Pancreas (tissue), 10 donors: ENCODE data around the gene BCL2. TPM values are rescaled to one million over a fixed set of nuclear protein-coding genes. Genes with fewer than 3 reads are reported as not detected.

Experiments
- ATAC-seq, 4 donors: fragments of 200-7000 bp; cut with Tn5 transposase; one replicate each; pipeline versions ENCODE4 v1.8.0 to v1.9.1; 2020; ENCODE audit warnings: mild to moderate bottlenecking in 4 of 4, moderate library complexity in 4 of 4
- DNase-seq, 6 donors: peaks; one replicate each; pipeline ENCODE4 v3.0.0-alpha.2; 2020
- FAIRE-seq: peaks from 2 replicates; lab custom pipeline; 2012; peaks lifted over from hg19 to GRCh38; lab: Jason Lieb, UNC
- H3K27ac ChIP-seq, 4 donors: fragments of 200-600 bp; sonication (generic); 1 replicate in 3 of 4; 2 replicates in 1 of 4; pipeline versions ENCODE4 v1.5.0 to v1.8.0; 2020
- H3K27me3 ChIP-seq, 4 donors: fragments of 200-600 bp; one replicate each; pipeline ENCODE4 v1.8.0; 2021
- H3K36me3 ChIP-seq, 3 donors: fragments of 200-600 bp; sonication (generic) in 1 of 3; one replicate each; pipeline versions ENCODE4 v1.5.0 to v1.8.0; 2020 to 2021
- H3K4me1 ChIP-seq, 3 donors: fragments of 200-600 bp; one replicate each; pipeline ENCODE4 v1.8.0; 2021
- H3K4me3 ChIP-seq, 4 donors: fragments of 200-600 bp; sonication (generic) in 2 of 4; one replicate each; pipeline versions ENCODE4 v1.5.0 to v1.8.0; 2020 to 2021
- H3K9me3 ChIP-seq, 4 donors: fragments of 200-600 bp; one replicate each; pipeline ENCODE4 v1.8.0; 2021
- WGBS, 2 donors: extraction: QIAGEN DNeasy Blood & Tissue Kit; methylation state at CpG; one replicate each; pipeline ENCODE4 v1.1.7; 2013; 5-methylcytosine and 5-hydroxymethylcytosine counted together
- intact Hi-C, 3 donors: fragments of 100-400 bp; cut with DNase I; formaldehyde crosslinking; loops; one replicate each; pipeline versions ENCODE4 v1.11.1 to v1.14.2; 2022
- polyA plus RNA-seq, 2 donors: library from polyadenylated mRNA; stranded (reverse); fragments of 200-250 nt; gene quantifications; one replicate each; pipeline ENCODE4 v1.2.3, GENCODE V29; 2013
- total RNA-seq, 6 donors: library from RNA; stranded (reverse); fragmentation: NEBNext Ultra II Directional in 4 of 6; extraction: Animal tissue kit (Norgen Biotek cat#: 25700) in 4 of 6; gene quantifications; one replicate each; pipeline versions ENCODE4 v1.2.1 to v1.2.4, GENCODE V29; 2021 to 2023
- TF ChIP-seq, protein P1 (sequence below), 4 donors: fragments of 200-600 bp; sonication (generic) in 3 of 4; IDR thresholded peaks; one replicate each; pipeline versions ENCODE4 v1.5.0 to v1.8.0; 2021; ENCODE audit warnings: antibody characterized with exemption in 4 of 4
- donor health status: healthy with polysubstance abuse.
- donor health status: DM: no; HTN: no; CAD: no; lungs with moderate emphysema.
- donor health status: DM: no; HTN: no; CAD: no.
- donor health status: control.
- donor health status: control.
- donor health status: Bipolar disorder and iron deficiency.
- donor health status: DM: yes; HTN: yes; CAD: no.
- donor health status: DM: no; HTN: no; CAD: no.
- donor health status: DM: no; HTN: no; CAD: no.
- donor health status: DM: yes; HTN: yes; CAD: no.

BCL2 gene
- total and polyA plus RNA-seq, 8 donors = 1.9 to 9.0 (median 4.2) TPM

DNA sequence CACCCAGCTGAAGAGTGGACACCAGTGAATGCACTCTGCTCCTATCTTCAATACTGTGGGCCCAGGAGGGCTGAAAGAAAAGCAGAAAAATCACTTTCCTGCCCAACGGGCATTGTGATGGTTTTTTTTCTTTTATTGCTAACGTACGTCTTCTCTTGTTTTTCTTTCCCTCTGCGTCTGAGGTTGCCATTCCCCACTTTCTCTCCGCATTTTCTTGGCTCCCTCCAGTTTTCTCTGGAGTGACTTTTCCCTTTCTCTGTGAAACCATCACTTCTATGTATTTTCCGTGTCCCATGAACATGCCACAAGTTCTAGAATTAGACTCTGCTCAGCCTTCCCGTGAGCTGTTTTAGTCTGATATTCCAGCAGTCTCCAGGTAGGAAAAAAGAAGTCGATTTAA, 169.2 kb downstream of the BCL2 start:
- FAIRE-seq (no peak), ATAC-seq (no peak), DNase-seq (no peak)
- Histone ChIP-seq H3K4me3 (no peak overlapping the region), H3K4me1 (peaks cover 0 to 7% (median 0%) of the 10 kb centered on the region in 3 donors), H3K36me3 (no peaks in the 10 kb centered on the region), H3K27ac (no peak overlapping the region), H3K27me3 (no peaks in the 10 kb centered on the region), H3K9me3 (no peaks in the 10 kb centered on the region)
- TF ChIP-seq, protein P1, sequence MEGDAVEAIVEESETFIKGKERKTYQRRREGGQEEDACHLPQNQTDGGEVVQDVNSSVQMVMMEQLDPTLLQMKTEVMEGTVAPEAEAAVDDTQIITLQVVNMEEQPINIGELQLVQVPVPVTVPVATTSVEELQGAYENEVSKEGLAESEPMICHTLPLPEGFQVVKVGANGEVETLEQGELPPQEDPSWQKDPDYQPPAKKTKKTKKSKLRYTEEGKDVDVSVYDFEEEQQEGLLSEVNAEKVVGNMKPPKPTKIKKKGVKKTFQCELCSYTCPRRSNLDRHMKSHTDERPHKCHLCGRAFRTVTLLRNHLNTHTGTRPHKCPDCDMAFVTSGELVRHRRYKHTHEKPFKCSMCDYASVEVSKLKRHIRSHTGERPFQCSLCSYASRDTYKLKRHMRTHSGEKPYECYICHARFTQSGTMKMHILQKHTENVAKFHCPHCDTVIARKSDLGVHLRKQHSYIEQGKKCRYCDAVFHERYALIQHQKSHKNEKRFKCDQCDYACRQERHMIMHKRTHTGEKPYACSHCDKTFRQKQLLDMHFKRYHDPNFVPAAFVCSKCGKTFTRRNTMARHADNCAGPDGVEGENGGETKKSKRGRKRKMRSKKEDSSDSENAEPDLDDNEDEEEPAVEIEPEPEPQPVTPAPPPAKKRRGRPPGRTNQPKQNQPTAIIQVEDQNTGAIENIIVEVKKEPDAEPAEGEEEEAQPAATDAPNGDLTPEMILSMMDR (IDR thresholded peaks at IDR 0.05) = no peak
- 70 to 74% methylated on average over 8 of the region's 8 CpGs for WGBS, 2 donors
- intact Hi-C loops = no loop called here

DNA sequence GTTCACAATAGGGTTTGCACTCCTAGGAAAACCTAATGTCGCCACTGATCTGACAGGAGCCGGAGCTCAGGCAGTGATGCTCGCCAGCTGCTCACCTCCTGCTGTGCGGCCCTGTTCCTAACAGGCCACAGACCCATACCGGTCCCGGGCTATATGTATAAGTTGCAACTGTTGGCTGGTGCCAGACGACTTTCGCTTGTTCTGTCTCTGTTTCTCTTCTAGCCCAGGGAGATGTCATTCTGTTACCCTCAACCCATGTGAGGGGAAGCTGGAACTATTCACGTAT, 170.3 kb downstream of the BCL2 start:
- Histone ChIP-seq H3K36me3 (no peaks in the 10 kb centered on the region), H3K27ac (peak overlapping the region in 2 of 4 donors; percentile 25 to 73), H3K4me3 (no peak overlapping the region), H3K9me3 (no peaks in the 10 kb centered on the region), H3K27me3 (no peaks in the 10 kb centered on the region), H3K4me1 (peaks cover 0 to 7% (median 0%) of the 10 kb centered on the region in 3 donors)
- intact Hi-C loops = no loop called here
- WGBS, 2 donors = 72 to 81% methylated on average over 9 of the region's 9 CpGs
- ATAC-seq (peak in 2 of 4 donors; percentile 8 to 24), FAIRE-seq (no peak), DNase-seq (no peak)
- TF ChIP-seq, protein P1 (IDR thresholded peaks at IDR 0.05) = no peak

DNA sequence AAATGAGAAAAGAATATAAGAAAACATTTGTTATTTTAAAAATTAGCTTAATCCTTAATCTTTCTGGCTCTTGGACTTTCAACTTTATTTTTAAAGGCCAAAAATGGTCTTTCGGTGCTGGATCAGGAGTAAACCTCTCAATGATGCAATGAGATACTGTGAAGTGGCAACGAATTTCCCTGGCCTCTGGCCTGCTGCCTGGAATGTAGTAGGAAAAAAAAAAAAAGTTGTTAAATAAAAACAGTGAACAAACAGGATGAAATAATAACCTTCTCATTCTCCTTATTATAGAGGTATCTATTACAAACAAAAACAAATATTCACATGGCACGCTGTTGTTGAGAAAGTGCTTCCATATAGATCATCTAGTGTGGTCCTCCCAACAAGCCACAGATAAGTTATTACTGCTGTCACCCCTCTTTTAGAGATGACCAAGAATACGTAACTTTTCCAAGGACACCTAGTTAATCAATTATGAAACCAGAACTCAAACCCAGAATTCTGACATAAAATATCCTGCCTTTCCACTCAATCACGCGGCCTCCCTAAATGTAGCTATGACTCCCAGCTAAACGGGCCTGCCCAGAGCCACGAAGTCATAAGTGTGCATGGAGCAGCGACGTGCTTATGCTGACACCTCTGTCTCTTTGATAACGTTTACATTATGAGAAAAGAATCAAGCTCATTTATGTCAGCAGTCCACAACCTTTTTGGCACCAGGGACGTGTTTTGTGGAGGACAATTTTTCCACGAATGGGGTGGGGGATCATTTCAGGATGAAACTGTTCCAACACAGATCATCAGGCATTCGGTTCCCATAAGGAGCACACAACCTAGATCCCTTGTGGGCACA, 170.9 kb downstream of the BCL2 start:
- H3K27me3 ChIP-seq = no peaks in the 10 kb centered on the region
- H3K9me3 ChIP-seq = no peaks in the 10 kb centered on the region
- 43 to 47% methylated on average over 14 of the region's 14 CpGs for WGBS, 2 donors
- H3K4me1 ChIP-seq = peaks cover 0 to 7% (median 0%) of the 10 kb centered on the region in 3 donors
- intact Hi-C loops = no loop called here
- peak overlapping the region in 3 of 4 donors; percentile 15 to 73 (median 25) for H3K27ac ChIP-seq
- FAIRE-seq (no peak), ATAC-seq (peak; percentile 64 to 78 (median 74)), DNase-seq (peak in 1 of 6 donors; percentile 34)
- TF ChIP-seq, protein P1 (IDR thresholded peaks at IDR 0.05) = no peak
- no peaks in the 10 kb centered on the region for H3K36me3 ChIP-seq
- H3K4me3 ChIP-seq = no peak overlapping the region

DNA sequence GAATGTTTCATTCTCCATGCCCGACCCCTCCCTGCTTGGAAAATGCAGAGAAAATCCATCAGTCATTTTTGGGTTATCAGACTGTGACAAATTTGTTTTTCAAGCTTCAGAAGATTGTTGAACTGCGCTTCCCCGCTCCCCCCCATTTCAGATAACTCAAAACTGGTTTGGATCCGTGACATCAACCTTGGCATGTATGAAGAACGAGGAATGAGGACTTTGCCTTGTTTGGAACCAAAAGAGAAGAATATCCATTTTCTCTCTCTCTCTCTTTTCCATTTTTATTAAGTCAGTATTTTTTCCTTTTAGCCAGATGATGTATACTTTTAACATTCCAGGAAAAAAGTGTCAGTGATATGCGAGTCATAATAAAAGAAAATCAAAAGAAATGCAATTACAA, 171.6 kb downstream of the BCL2 start:
- H3K4me3 ChIP-seq = no peak overlapping the region
- no peaks in the 10 kb centered on the region for H3K27me3 ChIP-seq
- WGBS, 2 donors = 65 to 66% methylated on average over 6 of the region's 6 CpGs
- no peaks in the 10 kb centered on the region for H3K36me3 ChIP-seq
- no peak for FAIRE-seq
- no peak for ATAC-seq
- peaks cover 0 to 7% (median 0%) of the 10 kb centered on the region in 3 donors for H3K4me1 ChIP-seq
- intact Hi-C loops = no loop called here
- peak overlapping the region in 2 of 4 donors; percentile 1 to 73 for H3K27ac ChIP-seq
- TF ChIP-seq, protein P1 (IDR thresholded peaks at IDR 0.05) = no peak
- DNase-seq = no peak
- no peaks in the 10 kb centered on the region for H3K9me3 ChIP-seq

DNA sequence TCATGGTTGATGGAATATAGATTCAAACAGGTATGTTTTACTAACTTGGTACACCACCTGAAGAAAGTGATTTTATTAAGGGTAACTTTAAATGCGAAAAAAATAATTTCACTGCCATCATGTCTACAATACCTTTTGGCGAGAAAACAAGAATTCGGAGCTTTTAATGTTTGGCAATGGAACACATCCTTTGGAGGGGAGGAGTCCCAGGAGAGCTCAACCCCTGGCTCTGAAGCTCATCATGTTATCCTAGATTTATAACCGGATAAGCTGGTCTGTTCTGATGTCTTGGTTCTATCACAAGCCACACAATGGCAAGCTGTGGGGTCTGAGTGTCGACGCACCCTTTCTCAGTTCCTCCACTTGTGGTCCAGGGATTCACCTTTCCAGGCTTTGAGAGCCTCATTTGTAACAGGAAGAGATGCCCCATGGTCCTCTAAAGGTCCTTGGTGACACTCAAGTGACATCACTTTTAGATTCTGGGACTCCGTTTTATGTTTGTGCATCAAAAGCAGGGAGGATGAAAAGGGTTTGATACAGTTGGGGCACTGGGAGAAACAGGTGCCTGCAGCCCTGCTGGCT, 172.7 kb downstream of the BCL2 start:
- WGBS, 2 donors = 77% methylated on average over 7 of the region's 7 CpGs
- intact Hi-C loops = no loop called here
- H3K27me3 ChIP-seq = no peaks in the 10 kb centered on the region
- ATAC-seq (no peak), FAIRE-seq (no peak), DNase-seq (no peak)
- no peak overlapping the region for H3K4me3 ChIP-seq
- no peaks in the 10 kb centered on the region for H3K36me3 ChIP-seq
- H3K4me1 ChIP-seq = peaks cover 0 to 7% (median 0%) of the 10 kb centered on the region in 3 donors
- TF ChIP-seq, protein P1 (IDR thresholded peaks at IDR 0.05) = no peak
- no peak overlapping the region for H3K27ac ChIP-seq
- H3K9me3 ChIP-seq = no peaks in the 10 kb centered on the region
